ENCODE data around the gene COMT. TPM values are rescaled to one million over a fixed set of nuclear protein-coding genes. Genes with fewer than 3 reads are reported as not detected.

Gene COMT
- total and polyA plus RNA-seq, 7 donors: 63.6 to 146 (median 117) TPM

GRCh38 chr22:20014526-20015186 is 73.1 kb downstream of the COMT start:
- intact Hi-C loops (cut with DNase I): no loop called here
- H3K4me1 ChIP-seq: peaks cover 24% of the 10 kb centered on the region
- peak overlapping the region; percentile 72 for H3K27ac ChIP-seq
- 29 to 59% (median 34%) methylated on average over 5 of the region's 5 CpGs for WGBS, 3 donors
- no peaks in the 10 kb centered on the region for H3K27me3 ChIP-seq (ENCODE audit: insufficient read depth in 3 of 3, low read length in 2 of 3)
- no peaks in the 10 kb centered on the region for H3K9me3 ChIP-seq
- no peaks in the 10 kb centered on the region for H3K36me3 ChIP-seq (ENCODE audit: insufficient read depth in 1 of 2, low read depth in 1 of 2)
- no peak overlapping the region for H3K4me3 ChIP-seq
- ATAC-seq (peak in 2 of 4 donors; percentile 32 to 37), DNase-seq (peak in 1 of 2 donors; percentile 48)
- TF ChIP-seq CTCF (IDR thresholded peaks at IDR 0.05): no peak

GRCh38 chr22:20015187-20015625 is 73.6 kb downstream of the COMT start:
- intact Hi-C loops (cut with DNase I): no loop called here
- no peak for TF ChIP-seq CTCF (IDR thresholded peaks at IDR 0.05)
- no peaks in the 10 kb centered on the region for H3K36me3 ChIP-seq (ENCODE audit: insufficient read depth in 1 of 2, low read depth in 1 of 2)
- H3K27me3 ChIP-seq (ENCODE audit: insufficient read depth in 3 of 3, low read length in 2 of 3): no peaks in the 10 kb centered on the region
- H3K4me3 ChIP-seq: peak overlapping the region; percentile 89
- H3K4me1 ChIP-seq: peaks cover 24% of the 10 kb centered on the region
- peak in 1 of 4 donors; percentile 28 for ATAC-seq
- no peaks in the 10 kb centered on the region for H3K9me3 ChIP-seq
- peak overlapping the region; percentile 72 for H3K27ac ChIP-seq
- DNase-seq: no peak
- WGBS, 3 donors: 59 to 77% (median 63%) methylated on average over 10 of the region's 10 CpGs

- DNase-seq (peak in 1 of 2 donors; percentile 66), ATAC-seq (no peak)
- H3K27ac ChIP-seq: peak overlapping the region; percentile 72
- no peak for TF ChIP-seq CTCF (IDR thresholded peaks at IDR 0.05)
- H3K27me3 ChIP-seq (ENCODE audit: insufficient read depth in 3 of 3, low read length in 2 of 3): no peaks in the 10 kb centered on the region
- no peaks in the 10 kb centered on the region for H3K9me3 ChIP-seq
- 2 to 4% (median 3%) methylated on average over 39 to 101 of the region's 101 CpGs for WGBS, 3 donors
- H3K4me1 ChIP-seq: peaks cover 29% of the 10 kb centered on the region
- no peaks in the 10 kb centered on the region for H3K36me3 ChIP-seq (ENCODE audit: insufficient read depth in 1 of 2, low read depth in 1 of 2)
- peak overlapping the region; percentile 89 for H3K4me3 ChIP-seq
- intact Hi-C loops (cut with DNase I): no loop called here
These were observed 74.6 kb downstream of the COMT start for GRCh38 chr22:20015971-20016733.

GRCh38 chr22:20016734-20017621 is 75.4 kb downstream of the COMT start, which contains the start of gene ARVCF:
ARVCF (minus strand) TSS chr22:20016823; CDS start chr22:19990794, 26,029 bp downstream.
- DNase-seq (peak; percentile 92 to 96), ATAC-seq (peak; percentile 68 to 80 (median 70))
- peak within 1 kb of the TSS; percentile 89 for H3K4me3 ChIP-seq
- no peaks in the 10 kb centered on the region for H3K9me3 ChIP-seq
- intact Hi-C loops (cut with DNase I): no loop called here
- WGBS, 3 donors: 2% methylated on average over 64 to 79 of the region's 79 CpGs
- TF ChIP-seq CTCF (IDR thresholded peaks at IDR 0.05): peak; percentile 23
- H3K27me3 ChIP-seq (ENCODE audit: insufficient read depth in 3 of 3, low read length in 2 of 3): no peaks in the 10 kb centered on the region
- no peaks in the 10 kb centered on the region for H3K36me3 ChIP-seq (ENCODE audit: insufficient read depth in 1 of 2, low read depth in 1 of 2)
- peaks cover 31% of the 10 kb centered on the region for H3K4me1 ChIP-seq
- H3K27ac ChIP-seq: peak within 1 kb of the TSS; percentile 72
